HS-27A (cell line): ENCODE results near the gene CDH13.

Source experiments
- DNase-seq: peaks from one replicate; pipeline ENCODE4 v3.0.0-alpha.2; 2012; ENCODE audit warnings: low read depth, missing footprints

Gene CDH13

GRCh38 chr16:83808573-83809014 lies 1181.8 kb downstream of the CDH13 start:
- DNase-seq: no peak

DNA sequence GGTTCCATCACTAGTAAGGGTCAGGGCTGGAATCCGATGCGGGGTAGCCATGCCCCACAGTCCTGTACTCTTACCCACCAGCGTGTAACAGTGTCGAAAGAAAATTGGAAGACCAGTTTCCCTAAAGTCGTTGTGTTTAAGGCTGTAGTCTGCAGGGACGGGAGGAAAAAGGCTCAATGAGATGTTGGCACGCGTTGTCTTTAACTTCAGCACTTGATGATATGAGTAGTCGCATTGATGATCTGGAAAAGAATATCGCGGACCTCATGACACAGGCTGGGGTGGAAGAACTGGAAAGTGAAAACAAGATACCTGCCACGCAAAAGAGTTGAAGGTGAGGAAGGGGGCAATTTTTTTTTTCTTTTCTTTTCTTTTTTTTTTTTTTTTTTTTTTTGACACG lies 1182.3 kb downstream of the CDH13 start:
- DNase-seq: no peak

- DNase-seq: no peak
Observed at GRCh38 chr16:83810901-83811300, 1184.1 kb downstream of the CDH13 start.

- no peak for DNase-seq
Observed at GRCh38 chr16:83813823-83814658, 1187.3 kb downstream of the CDH13 start.

- DNase-seq: no peak
Observed at GRCh38 chr16:83814659-83814985, 1187.9 kb downstream of the CDH13 start.

GRCh38 chr16:83817022-83817421 lies 1190.3 kb downstream of the CDH13 start:
- DNase-seq: no peak

- DNase-seq: no peak
Observed at GRCh38 chr16:83818276-83818675, 1191.5 kb downstream of the CDH13 start.

DNA sequence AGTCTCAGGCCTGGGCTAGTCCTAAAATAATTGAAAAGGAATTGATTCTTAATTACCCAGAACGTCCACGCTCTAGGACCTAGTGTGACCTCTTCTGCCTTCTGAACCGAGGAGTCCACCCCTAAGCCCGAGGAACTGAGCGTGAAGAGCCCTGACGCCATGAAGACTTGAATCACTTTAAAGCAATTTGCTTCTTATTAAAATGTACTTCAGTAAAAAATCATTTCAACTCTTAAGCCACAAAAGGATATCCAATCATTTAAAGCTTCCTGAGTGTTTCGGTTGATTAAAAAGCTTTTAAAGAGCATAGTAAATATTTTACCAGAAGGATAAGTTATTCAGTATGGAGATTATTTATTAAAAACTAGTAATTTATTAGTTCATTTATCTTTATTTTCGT lies 1192.6 kb downstream of the CDH13 start:
- DNase-seq: no peak

- no peak for DNase-seq
Observed at GRCh38 chr16:83826146-83826913, 1199.6 kb downstream of the CDH13 start.

DNA sequence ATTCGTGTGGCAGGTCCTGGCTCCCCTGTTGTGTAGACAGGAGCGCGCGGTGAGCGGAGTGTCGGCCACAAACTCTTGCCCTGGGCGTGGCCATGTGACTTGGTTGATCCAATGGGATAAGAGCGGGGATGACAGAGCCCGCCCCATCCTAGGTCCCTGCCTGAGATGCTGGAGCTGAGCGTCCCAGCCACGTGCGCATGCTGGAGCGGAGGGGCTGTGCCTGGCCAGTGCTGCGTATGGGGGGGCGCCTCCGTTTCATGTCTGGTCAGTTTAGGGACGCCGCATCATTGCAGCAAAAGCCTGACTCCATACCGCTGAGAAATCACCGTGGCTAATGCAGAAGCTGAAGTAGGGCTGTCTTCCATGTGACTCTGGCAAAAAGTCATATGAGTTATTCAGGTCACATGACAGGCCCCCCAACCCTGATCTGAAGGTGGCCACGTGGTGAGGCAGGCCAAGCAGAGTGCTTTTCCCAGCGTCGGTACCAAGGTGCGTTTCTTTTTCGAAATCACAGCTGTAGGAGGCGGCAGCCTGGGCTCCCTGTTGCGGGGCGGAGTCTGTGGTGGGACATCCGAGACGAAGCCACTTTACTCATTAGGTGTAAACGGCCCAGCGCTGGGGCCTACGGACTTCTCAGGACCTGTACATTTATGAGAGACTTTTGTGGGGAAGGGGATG lies 1203.5 kb downstream of the CDH13 start:
- no peak for DNase-seq

DNA sequence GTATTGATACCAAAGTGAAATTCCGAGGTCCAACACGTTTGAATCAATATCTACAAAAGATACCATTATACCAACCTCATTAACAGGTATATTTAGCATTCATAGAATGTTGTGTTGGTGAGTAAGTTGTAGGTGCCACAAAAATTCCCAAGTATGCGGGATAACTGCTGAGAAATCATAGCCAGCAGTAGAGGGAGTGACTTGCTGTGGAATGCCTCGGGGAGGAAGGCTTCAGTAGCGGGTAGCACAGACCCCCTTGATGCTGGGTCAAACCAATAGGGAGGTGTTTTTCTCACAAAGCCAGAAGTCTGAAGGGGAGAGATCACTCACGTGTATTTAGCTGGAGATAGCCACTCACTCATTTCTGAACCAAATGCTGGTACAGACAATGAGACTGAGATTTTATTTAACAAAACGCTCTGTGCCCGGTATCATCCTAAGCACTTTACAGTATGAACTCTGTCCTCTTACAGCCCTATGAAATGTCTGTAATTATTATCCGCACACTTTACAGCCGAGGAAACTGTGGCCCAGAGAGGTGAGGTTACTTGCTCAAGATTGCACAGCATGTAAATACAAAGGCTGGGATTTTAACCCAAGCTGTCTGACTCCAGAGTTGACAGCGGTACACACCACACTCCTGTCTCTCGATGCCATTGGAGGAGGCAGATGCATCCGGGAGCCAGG lies 1204.1 kb downstream of the CDH13 start:
- DNase-seq: no peak

DNA sequence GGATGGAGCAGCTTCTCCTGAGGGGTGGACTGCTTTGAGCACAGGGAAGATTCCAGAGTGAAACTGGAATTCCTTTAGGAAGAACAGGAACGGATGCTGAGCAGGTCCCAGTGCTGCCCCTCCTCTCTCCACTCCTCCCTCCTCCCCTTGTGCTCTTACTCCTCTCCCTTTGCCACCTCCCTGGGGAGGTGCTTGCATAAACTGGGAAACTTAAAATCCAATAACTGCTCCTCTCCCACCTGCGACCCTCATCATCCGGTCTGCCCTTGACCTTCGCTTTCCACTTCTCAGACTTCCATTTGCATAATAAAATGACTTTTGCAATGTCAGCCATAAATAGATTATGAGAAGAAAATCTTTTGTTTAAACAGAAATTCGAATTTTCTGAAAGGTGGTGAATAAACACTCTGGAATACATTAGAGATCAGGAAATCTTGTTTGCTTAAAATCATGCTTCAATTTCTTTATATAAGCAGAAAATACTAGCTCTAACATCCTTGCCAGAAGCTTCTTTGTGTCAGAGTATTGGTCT lies 1204.8 kb downstream of the CDH13 start:
- DNase-seq: no peak

- DNase-seq: no peak
Observed at GRCh38 chr16:83833921-83834320, 1207.2 kb downstream of the CDH13 start.

DNA sequence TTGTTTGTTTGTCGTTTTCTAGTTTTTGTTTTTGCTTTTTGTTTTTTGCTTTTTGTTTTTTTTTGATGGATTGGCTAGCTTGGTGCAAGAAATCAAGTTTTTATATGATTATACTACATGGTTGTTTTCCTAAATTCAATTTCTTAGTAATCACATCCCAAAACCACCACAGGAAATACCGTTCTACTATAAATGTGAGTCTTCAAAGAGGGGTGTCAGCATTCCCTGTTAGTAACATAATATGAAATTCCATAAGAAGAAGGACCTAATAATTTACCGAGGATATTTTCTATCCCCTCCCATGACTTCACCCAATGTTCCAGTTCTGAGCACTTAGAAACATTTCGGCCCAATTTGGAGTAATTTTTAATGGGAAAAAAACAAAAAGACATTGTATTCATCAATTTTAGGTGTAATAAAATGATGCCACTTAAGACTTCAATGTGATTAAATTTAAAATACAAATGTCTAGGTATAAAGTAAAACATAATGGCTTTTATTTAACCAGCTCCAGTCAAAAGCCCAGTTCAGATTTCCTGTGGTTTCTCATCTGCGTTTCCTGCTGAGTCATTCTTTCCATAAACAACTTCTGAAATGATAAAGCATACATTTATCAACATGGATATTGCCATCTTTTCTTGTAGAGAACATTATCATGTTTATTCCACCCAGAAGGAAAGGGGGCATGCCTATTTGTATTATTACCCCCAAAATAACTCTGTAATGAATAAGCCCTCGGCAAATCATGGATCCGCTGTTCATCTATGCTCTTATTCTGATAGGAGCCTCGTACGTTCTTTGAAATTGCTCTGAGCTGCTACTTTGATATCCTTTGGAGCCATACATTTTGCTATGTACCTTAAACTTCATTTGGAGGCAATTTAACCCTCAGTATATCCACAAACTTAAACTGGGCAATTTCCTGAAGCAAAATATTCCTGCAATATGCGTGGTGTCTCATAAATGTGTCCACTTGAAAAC lies 1209.1 kb downstream of the CDH13 start:
- DNase-seq: no peak

DNA sequence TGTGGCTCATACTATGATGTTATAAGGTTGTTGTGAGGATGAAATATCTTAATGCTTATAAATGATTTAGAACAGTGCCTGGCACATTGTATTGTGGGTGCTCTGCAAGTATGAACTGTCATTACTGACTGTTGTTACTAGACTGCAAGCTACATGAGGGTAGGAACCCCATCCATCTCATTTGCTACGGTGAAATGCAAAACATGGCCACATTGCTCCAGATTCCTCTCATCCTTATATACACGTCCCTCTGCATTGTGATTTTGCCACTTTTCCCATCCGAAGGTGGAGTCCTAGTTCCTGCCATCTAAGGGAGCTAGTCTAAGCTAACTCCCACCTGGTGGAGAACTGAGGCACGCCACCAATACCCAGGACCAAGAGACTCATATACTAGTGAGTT lies 1210.8 kb downstream of the CDH13 start:
- no peak for DNase-seq

DNA sequence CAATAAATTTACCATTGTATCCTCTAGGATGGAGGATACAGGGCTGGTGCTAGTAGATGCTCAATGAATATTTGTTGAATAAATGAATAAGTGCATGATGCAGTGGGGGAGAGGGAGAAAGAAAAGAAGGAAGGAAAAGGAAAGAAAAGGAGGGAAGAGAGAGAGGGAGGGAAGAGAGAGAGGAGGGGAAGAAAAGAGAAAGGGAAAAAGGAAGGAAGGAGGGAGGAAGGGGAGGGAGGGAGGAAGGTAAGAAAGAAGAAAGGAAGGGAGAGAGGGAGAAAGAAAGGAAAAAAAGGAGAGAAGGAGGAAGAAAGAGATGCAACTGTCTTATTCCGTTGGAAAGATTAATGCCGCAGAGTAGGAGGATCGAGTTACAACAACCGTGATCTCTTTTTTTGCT lies 1211.4 kb downstream of the CDH13 start:
- no peak for DNase-seq

GRCh38 chr16:83839561-83839960 lies 1212.8 kb downstream of the CDH13 start:
- no peak for DNase-seq

DNA sequence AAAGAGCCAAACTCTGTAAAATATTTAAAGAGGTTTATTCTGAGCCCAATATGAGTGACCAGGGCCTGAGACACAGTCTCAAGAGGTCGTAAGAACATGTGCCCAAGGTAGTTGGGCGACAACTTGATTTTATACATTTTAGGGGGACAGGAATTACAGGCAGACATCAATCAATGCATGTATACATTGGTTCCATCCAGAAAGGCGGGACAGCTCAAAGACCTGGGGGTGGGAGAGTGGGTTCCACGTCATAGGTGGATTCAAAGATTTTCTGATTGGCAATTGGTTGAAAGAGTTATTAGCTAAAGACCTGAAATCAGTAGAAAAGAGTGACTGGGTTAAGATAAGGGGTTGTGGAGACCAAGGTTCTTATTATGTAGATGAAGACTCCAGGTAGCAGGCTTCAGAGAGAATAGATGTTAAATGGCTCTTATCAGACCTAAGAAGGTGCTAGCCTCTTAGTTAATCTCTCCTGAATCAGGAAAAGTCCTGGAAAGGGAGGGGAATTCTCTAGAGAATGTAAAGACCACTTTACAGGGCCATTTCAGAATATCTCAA lies 1213.4 kb downstream of the CDH13 start:
- DNase-seq: no peak

GRCh38 chr16:83842291-83842690 lies 1215.5 kb downstream of the CDH13 start:
- DNase-seq: no peak

DNA sequence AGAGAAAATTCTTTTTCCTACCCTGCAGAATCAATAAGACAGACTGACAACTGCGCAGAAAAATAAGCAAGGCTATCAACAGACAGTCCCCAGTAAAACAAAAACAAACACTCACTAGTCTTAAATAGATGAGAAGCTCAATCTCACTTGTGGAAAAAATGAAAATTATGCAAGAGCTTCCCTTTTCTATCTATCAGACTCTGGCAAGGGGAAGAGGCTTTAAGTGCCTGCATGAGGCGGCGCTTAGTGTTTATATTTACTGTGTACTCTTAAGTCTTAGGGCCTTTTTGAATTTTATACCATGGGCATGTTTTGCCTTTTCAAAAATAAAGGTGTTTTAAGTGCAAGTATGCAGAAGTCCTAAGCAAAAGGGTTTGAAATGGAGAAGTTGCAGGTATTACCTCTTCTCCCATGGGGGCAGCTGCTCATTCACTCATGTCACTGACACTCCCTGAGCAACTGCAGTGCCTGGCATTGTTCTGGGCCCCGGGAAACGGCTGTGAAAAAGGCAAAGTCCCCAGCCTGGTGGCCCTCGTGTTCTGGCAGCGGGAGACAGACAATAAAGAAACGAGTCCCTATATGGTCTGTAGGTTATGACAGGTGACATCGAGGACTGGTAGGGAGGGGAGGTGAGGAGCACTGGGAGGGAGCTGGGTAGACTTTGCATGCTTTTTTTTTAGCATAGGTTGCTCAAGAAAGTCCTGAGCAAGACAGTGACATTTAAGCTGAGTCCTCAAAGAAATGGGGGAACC lies 1216.2 kb downstream of the CDH13 start:
- DNase-seq: no peak
